ENCODE data around the gene RFFL.

GRCh38 chr17:35076874-35077273 is 13.4 kb upstream of the RFFL start:
- TF ChIP-seq EP300 (conservative IDR thresholded peaks at IDR 0.05; ENCODE audit: poor library complexity, severe bottlenecking) (no peak), TAF1 (IDR thresholded peaks at IDR 0.05; ENCODE audit: low read depth) (no peak), POLR2AphosphoS5 (IDR thresholded peaks at IDR 0.05) (no peak)
- TF ChIP-seq, protein P1, sequence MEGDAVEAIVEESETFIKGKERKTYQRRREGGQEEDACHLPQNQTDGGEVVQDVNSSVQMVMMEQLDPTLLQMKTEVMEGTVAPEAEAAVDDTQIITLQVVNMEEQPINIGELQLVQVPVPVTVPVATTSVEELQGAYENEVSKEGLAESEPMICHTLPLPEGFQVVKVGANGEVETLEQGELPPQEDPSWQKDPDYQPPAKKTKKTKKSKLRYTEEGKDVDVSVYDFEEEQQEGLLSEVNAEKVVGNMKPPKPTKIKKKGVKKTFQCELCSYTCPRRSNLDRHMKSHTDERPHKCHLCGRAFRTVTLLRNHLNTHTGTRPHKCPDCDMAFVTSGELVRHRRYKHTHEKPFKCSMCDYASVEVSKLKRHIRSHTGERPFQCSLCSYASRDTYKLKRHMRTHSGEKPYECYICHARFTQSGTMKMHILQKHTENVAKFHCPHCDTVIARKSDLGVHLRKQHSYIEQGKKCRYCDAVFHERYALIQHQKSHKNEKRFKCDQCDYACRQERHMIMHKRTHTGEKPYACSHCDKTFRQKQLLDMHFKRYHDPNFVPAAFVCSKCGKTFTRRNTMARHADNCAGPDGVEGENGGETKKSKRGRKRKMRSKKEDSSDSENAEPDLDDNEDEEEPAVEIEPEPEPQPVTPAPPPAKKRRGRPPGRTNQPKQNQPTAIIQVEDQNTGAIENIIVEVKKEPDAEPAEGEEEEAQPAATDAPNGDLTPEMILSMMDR (IDR thresholded peaks at IDR 0.05; ENCODE audit: poor library complexity, severe bottlenecking), result no peak

Data from neural cell (in vitro differentiated cells).